ENCODE data around the gene TRIM52.

- TF ChIP-seq CTCF (IDR thresholded peaks at IDR 0.05; ENCODE audit: low read depth, low read length), result no peak
- no peak for TF ChIP-seq MAX (IDR thresholded peaks at IDR 0.05; ENCODE audit: low read depth, low read length)
- TF ChIP-seq POLR2A (IDR thresholded peaks at IDR 0.05; ENCODE audit: extremely low read depth, insufficient read length), result no peak
Observed at GRCh38 chr5:181245427-181246275, 15.3 kb downstream of the TRIM52 start.
